GM18873 (cell line): Measurements from ENCODE around the gene SAT2.
"Not testable (repeated sequence)": the region's sequence is repeated elsewhere in the genome, so short reads cannot be mapped to it uniquely, and the experiment has no call there.

Source experiments
- ATAC-seq: cut with Tn5 transposase; IDR thresholded peaks from one replicate; pipeline ENCODE4 v1.9.1; 2021; ENCODE audit warnings: mild to moderate bottlenecking, moderate library complexity, moderate number of reproducible peaks; ENCODE audit not compliant: unreplicated experiment, low FRiP score

SAT2 gene

GRCh38 chr17:7636163-7636562, 8.5 kb upstream of the SAT2 start:
- ATAC-seq, result no peak

DNA sequence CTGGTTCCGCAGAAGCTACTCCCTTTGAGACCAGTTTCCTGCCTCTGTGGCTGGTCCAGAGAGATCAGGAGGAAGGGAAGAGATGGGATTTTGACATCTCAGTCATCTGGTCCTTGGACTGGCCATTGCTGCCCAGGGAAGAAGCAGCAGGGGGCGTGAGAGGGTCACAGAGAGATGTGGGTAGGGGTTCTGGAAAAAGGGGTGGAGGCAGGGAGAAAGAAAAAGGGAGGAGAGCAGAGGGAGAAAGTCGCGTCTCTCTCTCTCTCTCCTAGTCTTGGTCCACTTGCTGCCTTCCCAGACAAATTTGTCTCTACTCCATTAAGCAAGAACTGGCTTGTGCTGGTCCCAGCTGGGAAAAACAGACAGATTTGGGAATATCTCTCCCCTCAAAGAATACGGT, 6.8 kb upstream of the SAT2 start:
- no peak for ATAC-seq

- no peak for ATAC-seq
Observed at GRCh38 chr17:7633093-7633492, 5.5 kb upstream of the SAT2 start.

DNA sequence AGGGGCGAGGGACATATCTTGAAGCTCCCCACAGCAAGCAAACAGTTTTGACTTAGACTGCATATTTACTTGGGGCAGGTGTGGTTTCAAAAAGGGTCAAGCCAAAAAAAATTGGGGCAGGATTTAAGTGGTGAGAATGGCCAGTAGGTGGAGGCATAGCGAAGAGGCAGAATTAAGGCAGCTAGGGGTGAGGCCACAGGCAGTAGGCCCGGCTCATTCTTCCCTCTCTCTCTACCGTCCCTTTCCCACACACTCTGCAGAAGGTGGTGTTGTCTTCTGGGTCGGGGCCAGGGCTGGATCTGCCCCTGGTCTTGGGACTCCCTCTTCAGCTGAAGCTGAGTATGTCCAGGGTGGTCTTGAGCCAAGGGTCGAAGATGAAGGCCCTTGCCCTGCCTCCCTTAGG, 4.9 kb upstream of the SAT2 start:
- no peak for ATAC-seq

- ATAC-seq, result no peak
Observed at GRCh38 chr17:7631398-7632380, 4.1 kb upstream of the SAT2 start.

- ATAC-seq, result no peak
Observed at GRCh38 chr17:7629939-7630571, 2.4 kb upstream of the SAT2 start, which contains the start of gene SHBG. TSS of gene SHBG (plus strand) at chr17:7630135. CDS start at chr17:7630173, 38 bp downstream.

- no peak for ATAC-seq
Observed at GRCh38 chr17:7626956-7627249, 718 bp downstream of the SAT2 start.

DNA sequence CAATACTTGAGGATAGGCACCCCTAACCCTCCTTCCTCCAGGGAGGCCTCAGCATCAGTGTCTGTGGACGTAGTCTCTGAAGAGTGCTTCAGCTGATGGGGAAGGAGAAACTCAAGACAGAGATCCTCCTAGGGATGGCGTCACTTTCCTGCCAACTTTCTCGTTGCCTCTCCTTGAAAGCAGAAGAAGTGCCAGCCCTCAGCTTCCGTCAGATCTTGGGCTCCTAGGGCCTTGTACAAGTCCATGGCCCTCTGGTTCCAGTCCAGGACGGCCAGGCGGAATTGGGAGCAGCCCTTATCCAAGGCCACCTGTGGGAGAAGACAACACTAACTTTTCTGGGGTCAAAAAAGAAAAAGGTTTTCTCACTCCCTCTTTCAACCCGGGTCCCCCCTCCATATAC, 1.3 kb downstream of the SAT2 start:
- no peak for ATAC-seq

- ATAC-seq, result not testable (repeated sequence)
Observed at GRCh38 chr17:7625749-7626148, 1.9 kb downstream of the SAT2 start.

DNA sequence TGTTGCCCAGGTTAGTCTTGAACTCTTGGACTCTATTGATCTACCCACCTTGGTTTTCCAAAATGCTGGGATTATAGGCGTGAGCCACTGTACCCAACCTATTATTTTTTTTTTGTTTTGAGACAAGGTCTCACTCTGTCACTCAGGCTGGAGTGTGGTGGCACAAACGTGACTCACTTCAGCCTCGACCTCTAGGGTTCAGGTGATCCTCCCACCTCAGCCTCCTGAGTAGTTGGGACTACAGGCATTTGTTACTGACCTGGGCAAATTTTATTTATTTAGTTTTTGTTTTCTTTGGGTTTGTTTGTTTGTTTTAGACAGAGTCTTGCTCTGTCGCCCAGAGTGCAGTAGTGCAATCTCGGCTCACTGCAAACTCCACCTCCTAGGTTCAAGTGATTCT, 4.0 kb downstream of the SAT2 start:
- no peak for ATAC-seq

DNA sequence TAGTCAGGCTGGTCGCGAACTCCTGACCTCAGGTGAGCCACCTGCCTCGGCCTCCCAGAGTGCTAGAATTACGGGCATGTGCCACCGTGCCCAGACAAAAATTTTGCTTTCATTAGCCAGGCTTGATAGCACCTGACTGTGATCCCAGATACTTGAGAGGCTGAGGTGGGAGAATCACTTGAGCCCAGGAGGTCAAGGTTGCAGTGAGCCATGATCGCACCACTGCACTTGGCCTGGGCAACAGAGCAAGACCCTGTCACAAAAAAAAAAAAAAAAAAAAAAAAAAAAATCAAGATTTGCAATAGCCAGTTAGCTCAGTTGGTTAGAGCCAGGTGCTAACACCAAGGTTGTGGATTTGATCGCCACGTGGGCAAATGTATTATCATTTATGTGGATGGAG, 6.8 kb downstream of the SAT2 start:
- ATAC-seq, result no peak

DNA sequence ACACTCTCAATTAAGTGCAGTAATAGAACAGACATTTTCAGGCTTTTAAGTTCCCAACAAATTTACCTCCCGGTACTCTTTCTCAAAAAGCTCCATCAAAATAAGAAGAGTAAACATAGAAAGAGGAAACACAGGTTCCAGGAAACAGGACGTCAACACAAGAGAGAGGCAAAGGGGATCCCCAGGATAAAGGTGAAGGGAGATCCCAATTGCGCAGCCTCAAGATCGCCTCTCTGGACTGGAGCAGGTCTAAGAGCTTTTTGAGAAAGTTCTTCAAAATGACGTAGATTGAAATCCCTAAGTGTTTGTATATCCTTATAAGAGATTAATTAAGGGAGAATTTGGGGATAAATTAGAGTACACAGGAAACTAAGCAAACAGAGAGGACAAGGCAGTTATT, 9.0 kb downstream of the SAT2 start:
- ATAC-seq, result no peak

DNA sequence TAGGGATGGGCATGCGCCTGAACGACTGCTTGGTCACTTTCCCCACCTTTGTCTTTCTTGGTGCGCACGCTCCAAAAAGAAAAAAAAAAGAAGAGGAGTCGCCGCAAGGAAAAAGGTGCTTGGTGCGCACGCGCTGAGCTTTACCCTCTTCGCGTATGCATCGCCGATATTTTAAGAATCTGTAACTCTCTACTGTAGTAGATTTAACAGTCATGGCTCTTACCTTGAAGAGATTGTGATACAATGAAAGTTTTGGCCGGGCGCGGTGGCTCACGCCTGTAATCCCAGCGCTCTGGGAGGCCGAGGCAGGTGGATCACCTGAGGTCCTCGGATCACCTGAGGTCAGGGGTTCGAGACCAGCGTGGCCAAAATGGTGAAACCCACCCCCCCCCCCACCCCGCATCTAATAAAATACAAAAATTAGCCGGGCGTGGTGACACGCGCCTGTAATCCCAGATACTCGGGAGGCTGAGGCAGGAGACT, 12.3 kb downstream of the SAT2 start:
- ATAC-seq, result no peak

DNA sequence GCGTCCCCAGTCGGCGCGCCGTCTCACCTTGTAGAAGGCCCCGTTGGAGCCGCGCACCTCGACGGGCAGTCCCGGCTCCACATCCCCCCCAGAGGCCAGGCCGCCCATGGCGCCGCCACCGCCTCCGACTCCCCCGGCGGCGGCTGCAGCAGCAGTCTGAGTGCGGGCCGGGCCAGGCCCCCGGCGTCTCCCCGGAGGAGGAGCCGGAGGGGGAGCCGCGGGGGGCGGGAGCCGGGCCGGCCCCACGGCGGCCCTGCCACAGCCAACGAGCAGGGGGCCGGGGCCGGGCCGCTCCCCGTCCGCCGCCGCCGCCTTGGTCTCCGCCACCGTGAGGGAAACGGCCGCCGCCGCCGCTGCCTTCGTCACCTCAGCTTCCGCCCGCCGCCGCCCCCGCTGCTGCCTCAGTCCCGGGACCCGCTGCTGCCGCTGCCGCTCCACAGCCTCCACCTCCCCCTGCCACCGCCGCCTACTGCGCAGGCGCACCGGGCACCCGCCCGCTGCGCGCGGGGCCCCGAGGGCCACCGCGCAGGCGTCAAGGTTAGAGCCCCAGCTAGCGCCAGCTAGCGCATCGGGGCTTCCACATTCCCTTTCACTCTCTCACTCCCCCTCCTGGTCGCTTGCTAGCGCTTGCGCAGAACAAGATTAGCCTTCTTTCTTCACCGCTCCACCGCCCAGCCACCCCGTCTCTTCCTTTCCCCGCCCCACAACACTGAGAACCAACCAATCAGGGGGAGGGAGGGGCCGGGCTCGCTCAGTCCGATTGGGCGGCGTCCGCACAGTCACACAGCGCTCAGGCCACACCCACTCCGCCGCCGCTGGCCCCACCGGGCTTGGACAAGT, 13.0 kb downstream of the SAT2 start, which contains the start of gene FXR2:
FXR2 (minus strand) TSS at position 473 of the 840 bp plus-strand sequence; CDS start at position 108, 365 bp downstream.
- ATAC-seq, result peak; percentile 80

GRCh38 chr17:7613769-7614424, 13.7 kb downstream of the SAT2 start:
- ATAC-seq, result no peak

DNA sequence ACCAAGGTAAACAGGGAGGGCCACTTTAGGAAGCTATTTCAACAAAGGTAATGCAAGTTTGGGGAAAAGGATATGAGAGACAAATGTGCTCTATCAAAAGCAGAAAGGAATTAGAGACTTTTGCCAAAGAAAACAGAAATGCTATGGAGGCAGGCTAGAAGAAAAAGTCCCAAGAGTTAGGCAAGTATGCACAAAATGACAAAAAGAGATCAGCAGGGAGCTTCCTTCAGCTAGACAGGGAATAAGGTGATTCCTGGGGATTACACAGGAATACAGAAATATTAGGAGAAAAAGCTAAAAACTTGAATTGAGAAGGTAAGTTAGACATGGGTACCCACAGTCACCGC, 15.4 kb downstream of the SAT2 start:
- ATAC-seq, result no peak

DNA sequence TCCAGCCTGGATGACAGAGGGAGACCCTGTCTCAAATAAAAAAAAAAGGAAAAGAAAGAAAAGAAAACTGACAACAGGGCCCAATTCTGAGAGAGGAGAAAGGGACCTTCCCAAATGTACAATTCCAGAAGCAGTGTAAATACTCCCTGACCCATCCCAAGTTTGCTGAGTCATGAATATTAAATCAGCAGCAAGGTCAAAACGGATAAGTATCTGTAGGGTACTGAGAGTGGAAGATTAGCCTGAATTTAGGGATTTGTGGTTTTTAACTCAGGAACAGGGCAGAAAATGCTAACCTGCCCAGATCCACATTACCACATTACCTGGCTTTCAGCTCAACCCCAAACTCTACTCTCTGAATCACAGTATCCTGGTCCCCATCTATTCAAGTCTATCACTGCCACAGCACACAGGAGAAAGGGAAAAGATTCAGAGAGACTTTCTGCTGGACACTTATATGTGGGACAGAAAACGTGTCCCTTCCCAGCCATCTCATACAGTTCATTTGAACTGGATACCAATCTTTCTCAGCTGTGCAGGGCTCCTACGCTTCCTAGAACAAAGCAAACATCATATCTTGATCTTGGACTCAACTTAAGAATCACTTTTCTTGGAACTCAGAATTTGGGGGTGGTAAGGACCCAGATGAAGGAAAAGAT, 15.9 kb downstream of the SAT2 start:
- ATAC-seq, result no peak

DNA sequence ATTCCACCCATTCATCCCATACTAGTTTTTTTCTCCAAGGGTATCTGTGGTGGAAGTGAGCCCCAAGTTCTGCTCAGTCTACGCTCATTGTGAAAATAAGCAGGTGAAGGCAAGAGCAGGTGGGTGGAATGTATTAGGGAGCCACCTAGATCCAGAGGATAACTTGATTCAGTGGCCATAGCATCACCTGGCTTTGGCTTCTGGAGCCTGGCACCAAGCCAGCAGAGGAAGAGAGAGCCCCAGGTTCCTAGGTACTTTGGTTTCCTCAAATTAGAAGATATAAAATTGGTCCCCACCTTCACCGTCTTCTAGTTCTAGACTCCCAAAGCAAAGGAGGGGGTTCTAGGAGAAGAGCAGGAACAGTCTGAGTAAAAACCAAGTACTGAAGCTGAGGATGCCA, 17.0 kb downstream of the SAT2 start:
- no peak for ATAC-seq

GRCh38 chr17:7606280-7606679, 21.3 kb downstream of the SAT2 start:
- no peak for ATAC-seq

DNA sequence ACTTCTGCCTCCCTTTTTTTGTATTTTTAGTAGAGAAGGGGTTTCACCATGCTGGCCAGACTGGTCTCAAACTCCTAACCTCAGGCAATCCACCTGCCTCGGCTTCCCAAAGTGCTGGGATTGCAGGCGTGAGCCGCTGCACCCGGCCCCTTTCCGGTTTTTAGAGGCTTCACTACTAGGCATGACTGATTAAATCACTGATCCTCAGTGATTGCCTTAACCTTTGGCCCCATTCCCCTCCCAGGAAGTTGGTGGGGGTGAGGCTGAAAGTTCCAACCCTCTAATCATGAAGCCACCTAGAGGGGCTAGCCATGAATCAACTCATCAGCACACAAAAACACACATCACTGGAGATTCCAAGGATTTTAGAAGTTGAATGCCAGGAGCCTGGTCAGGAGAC, 30.1 kb downstream of the SAT2 start:
- ATAC-seq, result not testable (repeated sequence)
